ENCODE results near the gene POU4F2.

The POU4F2 gene, protein sequence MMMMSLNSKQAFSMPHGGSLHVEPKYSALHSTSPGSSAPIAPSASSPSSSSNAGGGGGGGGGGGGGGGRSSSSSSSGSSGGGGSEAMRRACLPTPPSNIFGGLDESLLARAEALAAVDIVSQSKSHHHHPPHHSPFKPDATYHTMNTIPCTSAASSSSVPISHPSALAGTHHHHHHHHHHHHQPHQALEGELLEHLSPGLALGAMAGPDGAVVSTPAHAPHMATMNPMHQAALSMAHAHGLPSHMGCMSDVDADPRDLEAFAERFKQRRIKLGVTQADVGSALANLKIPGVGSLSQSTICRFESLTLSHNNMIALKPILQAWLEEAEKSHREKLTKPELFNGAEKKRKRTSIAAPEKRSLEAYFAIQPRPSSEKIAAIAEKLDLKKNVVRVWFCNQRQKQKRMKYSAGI

DNA sequence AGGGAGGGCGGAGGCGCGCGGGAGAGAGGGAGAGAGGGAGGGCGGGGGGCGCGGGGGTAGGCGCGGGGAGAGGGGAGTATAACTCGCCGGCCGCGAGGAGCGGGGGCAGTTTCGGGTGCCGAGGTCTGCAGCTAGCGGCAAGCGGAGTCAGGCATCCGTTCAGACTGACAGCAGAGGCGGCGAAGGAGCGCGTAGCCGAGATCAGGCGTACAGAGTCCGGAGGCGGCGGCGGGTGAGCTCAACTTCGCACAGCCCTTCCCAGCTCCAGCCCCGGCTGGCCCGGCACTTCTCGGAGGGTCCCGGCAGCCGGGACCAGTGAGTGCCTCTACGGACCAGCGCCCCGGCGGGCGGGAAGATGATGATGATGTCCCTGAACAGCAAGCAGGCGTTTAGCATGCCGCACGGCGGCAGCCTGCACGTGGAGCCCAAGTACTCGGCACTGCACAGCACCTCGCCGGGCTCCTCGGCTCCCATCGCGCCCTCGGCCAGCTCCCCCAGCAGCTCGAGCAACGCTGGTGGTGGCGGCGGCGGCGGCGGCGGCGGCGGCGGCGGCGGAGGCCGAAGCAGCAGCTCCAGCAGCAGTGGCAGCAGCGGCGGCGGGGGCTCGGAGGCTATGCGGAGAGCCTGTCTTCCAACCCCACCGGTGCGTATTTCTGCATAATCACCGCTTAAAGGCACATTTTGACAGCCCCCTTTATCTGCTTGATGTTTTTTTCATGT is at the start of gene POU4F2:
POU4F2 (plus strand) TSS at position 108 of the 720 bp plus-strand sequence; CDS start at position 356, 248 bp downstream.
- H3K4me3 ChIP-seq (ENCODE audit: low read depth, low read length) = no peak within 1 kb of the TSS
- CTCF ChIA-PET = interaction anchor here (0.6 kb wide), 1 partner anchor 276 kb away, joined by 3 read pairs; no protein-coding TSS in a partner anchor

DNA sequence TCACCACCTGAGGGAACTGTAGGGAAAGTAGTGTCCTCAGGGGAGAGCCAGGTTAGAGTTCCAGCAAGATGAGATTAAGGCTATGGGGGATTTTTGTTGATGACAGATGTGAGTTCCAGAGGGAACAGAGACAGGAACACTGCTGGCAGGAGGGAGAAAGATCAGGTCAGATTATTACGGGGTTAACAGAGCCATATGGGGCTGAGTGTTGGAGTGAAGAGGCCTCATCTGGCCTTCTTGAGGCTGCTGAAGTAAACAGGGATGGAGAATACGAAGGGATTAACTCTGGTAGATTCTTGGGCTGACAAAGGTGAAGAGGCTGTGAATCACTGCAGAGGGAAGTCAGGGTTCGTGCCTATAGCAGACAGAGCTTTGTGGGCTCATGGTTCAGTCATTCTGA is 47.9 kb upstream of the POU4F2 start:
- no peak overlapping the region for H3K4me3 ChIP-seq (ENCODE audit: low read depth, low read length)
- ChIA-PET CTCF (no interaction called here), POLR2A (no interaction called here)
- TF ChIP-seq, protein P1, sequence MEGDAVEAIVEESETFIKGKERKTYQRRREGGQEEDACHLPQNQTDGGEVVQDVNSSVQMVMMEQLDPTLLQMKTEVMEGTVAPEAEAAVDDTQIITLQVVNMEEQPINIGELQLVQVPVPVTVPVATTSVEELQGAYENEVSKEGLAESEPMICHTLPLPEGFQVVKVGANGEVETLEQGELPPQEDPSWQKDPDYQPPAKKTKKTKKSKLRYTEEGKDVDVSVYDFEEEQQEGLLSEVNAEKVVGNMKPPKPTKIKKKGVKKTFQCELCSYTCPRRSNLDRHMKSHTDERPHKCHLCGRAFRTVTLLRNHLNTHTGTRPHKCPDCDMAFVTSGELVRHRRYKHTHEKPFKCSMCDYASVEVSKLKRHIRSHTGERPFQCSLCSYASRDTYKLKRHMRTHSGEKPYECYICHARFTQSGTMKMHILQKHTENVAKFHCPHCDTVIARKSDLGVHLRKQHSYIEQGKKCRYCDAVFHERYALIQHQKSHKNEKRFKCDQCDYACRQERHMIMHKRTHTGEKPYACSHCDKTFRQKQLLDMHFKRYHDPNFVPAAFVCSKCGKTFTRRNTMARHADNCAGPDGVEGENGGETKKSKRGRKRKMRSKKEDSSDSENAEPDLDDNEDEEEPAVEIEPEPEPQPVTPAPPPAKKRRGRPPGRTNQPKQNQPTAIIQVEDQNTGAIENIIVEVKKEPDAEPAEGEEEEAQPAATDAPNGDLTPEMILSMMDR (IDR thresholded peaks at IDR 0.05; ENCODE audit: insufficient read depth, low read length, missing control alignments) = no peak
- no peak for DNase-seq (ENCODE audit: low read depth, low spot score)

More for the DNA sequence above, at the start of gene POU4F2:
- no peak for DNase-seq (ENCODE audit: low read depth, low spot score)
- POLR2A ChIA-PET = no interaction called here
- TF ChIP-seq, protein P1 (IDR thresholded peaks at IDR 0.05; ENCODE audit: insufficient read depth, low read length, missing control alignments) = no peak

DNA sequence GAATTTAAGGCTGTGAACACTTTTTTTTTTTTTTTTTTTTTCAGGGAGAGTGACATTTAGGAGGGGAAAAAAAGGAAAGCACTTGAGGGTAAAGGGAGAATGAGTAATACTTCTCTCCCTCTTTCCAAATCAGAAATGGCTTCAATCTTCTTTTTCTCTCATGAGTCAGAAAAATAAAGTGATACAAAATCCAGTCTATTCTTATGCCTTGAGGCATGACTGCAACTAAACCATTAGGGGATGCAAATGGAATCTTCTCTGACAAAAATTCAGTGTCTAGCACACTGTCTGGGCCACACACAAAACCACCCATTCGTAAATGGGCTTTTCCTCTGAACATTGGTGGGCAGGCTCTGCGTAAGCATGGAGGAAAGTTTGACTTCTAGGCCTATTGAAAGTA is 46.7 kb upstream of the POU4F2 start:
- DNase-seq (ENCODE audit: low read depth, low spot score) = no peak
- H3K4me3 ChIP-seq (ENCODE audit: low read depth, low read length) = no peak overlapping the region
- CTCF ChIA-PET = no interaction called here
- TF ChIP-seq, protein P1 (IDR thresholded peaks at IDR 0.05; ENCODE audit: insufficient read depth, low read length, missing control alignments) = no peak
- POLR2A ChIA-PET = no interaction called here

GRCh38 chr4:146632770-146633470 is 5.8 kb upstream of the POU4F2 start:
- DNase-seq (ENCODE audit: low read depth, low spot score) = no peak
- TF ChIP-seq, protein P1 (IDR thresholded peaks at IDR 0.05; ENCODE audit: insufficient read depth, low read length, missing control alignments) = no peak
- ChIA-PET POLR2A (no interaction called here), CTCF (no interaction called here)
- no peak overlapping the region for H3K4me3 ChIP-seq (ENCODE audit: low read depth, low read length)

DNA sequence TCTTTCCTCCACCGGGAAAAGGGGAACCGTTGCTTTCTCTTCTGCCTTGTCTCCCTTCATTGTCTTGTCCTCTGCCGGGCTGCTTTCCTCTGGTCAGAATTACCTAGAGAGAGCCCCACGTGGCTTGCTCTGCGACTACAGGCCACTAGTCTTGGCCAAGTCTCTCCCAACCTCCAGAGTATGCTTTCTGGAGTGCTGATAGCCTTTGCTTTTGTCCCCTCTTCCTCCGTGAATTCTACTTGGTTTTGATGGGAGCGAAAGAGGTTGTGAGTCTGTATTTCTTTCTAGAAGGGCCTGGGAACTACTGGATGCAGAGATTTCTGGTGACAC is 5.3 kb upstream of the POU4F2 start:
- H3K4me3 ChIP-seq (ENCODE audit: low read depth, low read length) = no peak overlapping the region
- no peak for DNase-seq (ENCODE audit: low read depth, low spot score)
- POLR2A ChIA-PET = no interaction called here
- TF ChIP-seq, protein P1 (IDR thresholded peaks at IDR 0.05; ENCODE audit: insufficient read depth, low read length, missing control alignments) = no peak
- CTCF ChIA-PET = no interaction called here

DNA sequence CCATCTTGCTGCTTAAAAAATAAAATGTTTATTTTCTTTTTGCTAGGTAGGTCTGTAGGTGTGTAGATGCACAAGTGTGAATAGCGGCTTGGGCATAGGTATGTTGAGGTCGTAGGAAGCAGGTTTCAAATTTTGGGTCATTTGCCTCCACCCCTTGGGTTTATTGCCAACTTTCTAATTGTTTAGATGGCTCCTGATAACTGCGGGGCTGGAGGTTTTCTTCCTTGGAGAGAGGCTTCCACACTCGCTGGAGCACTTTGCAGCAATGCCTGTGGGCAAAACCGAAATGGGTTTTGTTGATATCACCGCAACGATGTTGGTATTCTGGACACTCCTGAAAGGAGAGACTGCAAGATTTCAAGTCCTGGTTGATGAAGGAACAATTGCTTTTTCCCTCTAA is 3.9 kb upstream of the POU4F2 start:
- TF ChIP-seq, protein P1 (IDR thresholded peaks at IDR 0.05; ENCODE audit: insufficient read depth, low read length, missing control alignments) = no peak
- CTCF ChIA-PET = no interaction called here
- no peak overlapping the region for H3K4me3 ChIP-seq (ENCODE audit: low read depth, low read length)
- POLR2A ChIA-PET = no interaction called here
- no peak for DNase-seq (ENCODE audit: low read depth, low spot score)

Data from AG04449 (cell line).